Natural killer cell (primary cell): ENCODE data around the gene SMPD3. TPM values are rescaled to one million over a fixed set of nuclear protein-coding genes. Genes with fewer than 3 reads are reported as not detected.
A peak's percentile ranks its signal among the peaks of the same experiment; 100 is the strongest.

Experiments
- ATAC-seq, 3 donors: fragments of 150-1000 bp in 2 of 3; fragments of 200-7000 bp in 1 of 3; cut with Tn5 transposase; 1 replicate in 1 of 3; 2 replicates in 2 of 3; pipeline ENCODE4 v1.10.0; 2021; ENCODE audit warnings: mild to moderate bottlenecking in 2 of 3, moderate library complexity in 2 of 3
- DNase-seq, 2 donors: peaks; one replicate each; pipeline versions ENCODE4 v3.0.0 to v3.0.0-alpha.2; 2013 to 2021; ENCODE audit warnings: mixed read lengths in 1 of 2
- H3K27ac ChIP-seq: one replicate; pipeline ENCODE4 v1.5.1; 2013; ENCODE audit warnings: mild to moderate bottlenecking, low read length
- H3K27me3 ChIP-seq: one replicate; pipeline ENCODE4 v1.6.1; 2013; ENCODE audit warnings: low read length; ENCODE audit not compliant: control insufficient read depth, insufficient read depth
- H3K36me3 ChIP-seq: one replicate; pipeline ENCODE4 v1.6.1; 2013; ENCODE audit warnings: low read length; ENCODE audit not compliant: control insufficient read depth, insufficient read depth
- H3K4me1 ChIP-seq: one replicate; pipeline ENCODE4 v1.6.1; 2013; ENCODE audit warnings: low read length; ENCODE audit not compliant: control insufficient read depth, insufficient read depth
- H3K4me3 ChIP-seq: one replicate; pipeline ENCODE4 v1.5.1; 2013; ENCODE audit warnings: low read length
- H3K9me3 ChIP-seq: one replicate; pipeline ENCODE4 v1.6.1; 2013; ENCODE audit warnings: low read length; ENCODE audit not compliant: control insufficient read depth, insufficient read depth
- H3K27ac Mint-ChIP-seq, 2 donors: one replicate each; pipeline ENCODE4 v1.8.0; 2022; ENCODE audit warnings: mild to moderate bottlenecking in 2 of 2, mixed read lengths in 2 of 2, moderate library complexity in 1 of 2
- H3K27me3 Mint-ChIP-seq, 2 donors: one replicate each; pipeline ENCODE4 v1.8.0; 2022; ENCODE audit warnings: low read depth in 2 of 2, mixed read lengths in 2 of 2
- H3K36me3 Mint-ChIP-seq: one replicate; pipeline ENCODE4 v1.8.0; 2022; ENCODE audit warnings: mixed read lengths
- H3K4me1 Mint-ChIP-seq, 2 donors: one replicate each; pipeline ENCODE4 v1.8.0; 2022; ENCODE audit warnings: mixed read lengths in 2 of 2
- H3K4me3 Mint-ChIP-seq: one replicate; pipeline ENCODE4 v1.8.0; 2022; ENCODE audit warnings: mild to moderate bottlenecking, moderate library complexity, mixed read lengths
- H3K9me3 Mint-ChIP-seq, 2 donors: one replicate each; pipeline ENCODE4 v1.8.0; 2022; ENCODE audit warnings: mixed read lengths in 2 of 2
- CTCF ChIP-seq: fragments of 200-600 bp; IDR thresholded peaks from one replicate; pipeline ENCODE4 v1.8.0; 2022; ENCODE audit warnings: antibody characterized with exemption
- WGBS: methylation state at CpG from one replicate; pipeline ENCODE4 v1.1.7; 2013; ENCODE audit warnings: missing lambda C conversion rate; ENCODE audit not compliant: insufficient coverage; 5-methylcytosine and 5-hydroxymethylcytosine counted together
- intact Hi-C: fragments of 100-400 bp; cut with micrococcal nuclease; formaldehyde crosslinking; loops from one replicate; pipeline ENCODE4 v1.14.2; 2022
- total RNA-seq, 4 donors: library from RNA; stranded (reverse); fragments of 120-200 nt in 1 of 4; gene quantifications; one replicate each; pipeline versions ENCODE4 v1.2.3 to v1.2.4, GENCODE V29; 2013 to 2022

Gene SMPD3
- total RNA-seq, 3 donors from 2014 or later (not counting 1 experiment from before 2014, with no cell fraction given): 2.4 to 13.3 (median 3.2) TPM

- H3K4me3 Mint-ChIP-seq: no peak overlapping the region
- no peaks in the 10 kb centered on the region for H3K9me3 ChIP-seq
- no peak for TF ChIP-seq CTCF
- no peak overlapping the region for H3K27ac ChIP-seq
- H3K36me3 Mint-ChIP-seq: no peaks in the 10 kb centered on the region
- peaks cover 13 to 17% of the 10 kb centered on the region in 2 donors for H3K4me1 Mint-ChIP-seq
- H3K4me1 ChIP-seq: peaks cover 20% of the 10 kb centered on the region
- 37% methylated on average over 3 of the region's 3 CpGs for WGBS
- peaks cover 39% of the 10 kb centered on the region for H3K27me3 ChIP-seq
- peak in 1 of 2 donors; percentile 50 for DNase-seq
- intact Hi-C loops: no loop called here
- H3K27ac Mint-ChIP-seq: no peak overlapping the region
- H3K27me3 Mint-ChIP-seq: peaks cover 47 to 51% of the 10 kb centered on the region in 2 donors
- no peaks in the 10 kb centered on the region for H3K9me3 Mint-ChIP-seq
- no peak overlapping the region for H3K4me3 ChIP-seq
- no peaks in the 10 kb centered on the region for H3K36me3 ChIP-seq
- ATAC-seq: no peak
These were observed 4.2 kb downstream of the SMPD3 start for GRCh38 chr16:68444056-68444657.

- WGBS: 89% methylated on average over 2 of the region's 4 CpGs
- Mint-ChIP-seq H3K9me3 (no peaks in the 10 kb centered on the region), H3K27ac (no peak overlapping the region), H3K4me3 (no peak overlapping the region), H3K36me3 (no peaks in the 10 kb centered on the region), H3K27me3 (peaks cover 33 to 42% of the 10 kb centered on the region in 2 donors), H3K4me1 (no peaks in the 10 kb centered on the region)
- Histone ChIP-seq H3K36me3 (no peaks in the 10 kb centered on the region), H3K4me1 (no peaks in the 10 kb centered on the region), H3K27me3 (peaks cover 2% of the 10 kb centered on the region), H3K9me3 (peaks cover 7% of the 10 kb centered on the region), H3K4me3 (no peak overlapping the region), H3K27ac (no peak overlapping the region)
- intact Hi-C loops: no loop called here
- ATAC-seq (no peak), DNase-seq (no peak)
- TF ChIP-seq CTCF: no peak
These were observed 11.7 kb downstream of the SMPD3 start for GRCh38 chr16:68436581-68436980.

- H3K9me3 Mint-ChIP-seq: no peaks in the 10 kb centered on the region
- H3K4me3 Mint-ChIP-seq: no peak overlapping the region
- no peaks in the 10 kb centered on the region for H3K4me1 Mint-ChIP-seq
- H3K27me3 ChIP-seq: no peaks in the 10 kb centered on the region
- DNase-seq (no peak), ATAC-seq (no peak)
- H3K4me3 ChIP-seq: no peak overlapping the region
- H3K36me3 ChIP-seq: no peaks in the 10 kb centered on the region
- peaks cover 24 to 28% of the 10 kb centered on the region in 2 donors for H3K27me3 Mint-ChIP-seq
- no peaks in the 10 kb centered on the region for H3K36me3 Mint-ChIP-seq
- H3K27ac ChIP-seq: no peak overlapping the region
- no peak for TF ChIP-seq CTCF
- H3K4me1 ChIP-seq: no peaks in the 10 kb centered on the region
- H3K9me3 ChIP-seq: peaks cover 7% of the 10 kb centered on the region
- intact Hi-C loops: no loop called here
- H3K27ac Mint-ChIP-seq: no peak overlapping the region
- 71% methylated on average over 5 of the region's 5 CpGs for WGBS
These were observed 13.6 kb downstream of the SMPD3 start for GRCh38 chr16:68434624-68435210.

- Mint-ChIP-seq H3K4me1 (no peaks in the 10 kb centered on the region), H3K27me3 (peaks cover 14 to 16% of the 10 kb centered on the region in 2 donors), H3K4me3 (no peak overlapping the region), H3K9me3 (no peaks in the 10 kb centered on the region), H3K27ac (no peak overlapping the region), H3K36me3 (no peaks in the 10 kb centered on the region)
- Histone ChIP-seq H3K4me3 (no peak overlapping the region), H3K27me3 (no peaks in the 10 kb centered on the region), H3K36me3 (no peaks in the 10 kb centered on the region), H3K27ac (no peak overlapping the region), H3K4me1 (no peaks in the 10 kb centered on the region), H3K9me3 (peaks cover 7% of the 10 kb centered on the region)
- no peak for TF ChIP-seq CTCF
- ATAC-seq: peak in 1 of 3 donors; percentile 30
- intact Hi-C loops: no loop called here
- no peak for DNase-seq
- 86% methylated on average over 4 of the region's 4 CpGs for WGBS
These were observed 15.0 kb downstream of the SMPD3 start for GRCh38 chr16:68433316-68433715.
